IMR-90 (cell line): ENCODE results near the gene IER3. TPM values are rescaled to one million over a fixed set of nuclear protein-coding genes. Genes with fewer than 3 reads are reported as not detected.

Source experiments
- ATAC-seq: fragments of 200-7000 bp; cut with Tn5 transposase; 2 replicates; pipeline ENCODE4 v1.9.1; 2020; ENCODE audit warnings: low read depth, mild to moderate bottlenecking, moderate library complexity
- BruUV-seq: library from RNA; stranded (reverse); fragments of 400-500 nt; replicated peaks from 2 replicates; lab custom pipeline; 2021; lab: Mats Ljungman, UMichigan
- CTCF ChIA-PET: fragments of 300-600 bp; formaldehyde crosslinking; extraction: SDS; loops from one replicate; lab custom pipeline; 2021; ENCODE audit warnings: antibody characterized with exemption; lab: Yijun Ruan, JAX
- POLR2A ChIA-PET: fragments of 300-600 bp; sonication (Branson Sonifier 250); formaldehyde crosslinking; loops from one replicate; lab custom pipeline; 2022; ENCODE audit warnings: antibody characterized with exemption; ENCODE audit not compliant: unreplicated experiment; lab: Charles Lee
- DNase-seq: peaks from one replicate; pipeline ENCODE4 v3.0.0; 2013
- H2AFZ ChIP-seq: replicated peaks from 2 replicates; pipeline ENCODE3; 2013; ENCODE audit warnings: low read length, mild to moderate bottlenecking; ENCODE audit not compliant: poor library complexity
- H2AK5ac ChIP-seq: 2 replicates; pipeline ENCODE4 v1.6.1; 2013; ENCODE audit warnings: low read depth, low read length, inconsistent platforms
- H2AK9ac ChIP-seq: replicated peaks from 2 replicates; pipeline ENCODE3; 2013; ENCODE audit warnings: mild to moderate bottlenecking, low read depth, low read length, moderate library complexity; ENCODE audit not compliant: poor library complexity
- H2BK120ac ChIP-seq: 2 replicates; pipeline ENCODE4 v1.6.1; 2013; ENCODE audit warnings: low read depth, low read length, inconsistent platforms
- H2BK15ac ChIP-seq: 3 replicates; pipeline ENCODE4 v1.6.1; 2013; ENCODE audit warnings: low read depth, low read length, inconsistent platforms
- H2BK20ac ChIP-seq: 2 replicates; pipeline ENCODE4 v1.6.1; 2013; ENCODE audit warnings: low read depth, mild to moderate bottlenecking, inconsistent platforms, low read length, moderate library complexity
- H2BK5ac ChIP-seq: 2 replicates; pipeline ENCODE4 v1.6.1; 2013; ENCODE audit warnings: mild to moderate bottlenecking, low read depth, low read length, inconsistent platforms; ENCODE audit not compliant: poor library complexity, severe bottlenecking
- H3K14ac ChIP-seq: replicated peaks from 2 replicates; pipeline ENCODE4 v1.6.1; 2013; ENCODE audit warnings: low read depth, low read length, inconsistent platforms
- H3K18ac ChIP-seq: 2 replicates; pipeline ENCODE4 v1.6.1; 2013; ENCODE audit warnings: low read depth, low read length, control low read depth
- H3K23ac ChIP-seq: 2 replicates; pipeline ENCODE4 v1.6.1; 2013; ENCODE audit warnings: low read depth, low read length, inconsistent platforms
- H3K27ac ChIP-seq: 2 replicates; pipeline ENCODE4 v1.5.1; 2013; ENCODE audit warnings: mild to moderate bottlenecking, control low read depth, low read length; ENCODE audit not compliant: insufficient read depth
- H3K27me3 ChIP-seq: 2 replicates; pipeline ENCODE4 v1.6.1; 2013; ENCODE audit warnings: low read length; ENCODE audit not compliant: control insufficient read depth, insufficient read depth
- H3K36me3 ChIP-seq: 2 replicates; pipeline ENCODE4 v1.6.1; 2013; ENCODE audit warnings: low read length, mixed read lengths; ENCODE audit not compliant: control insufficient read depth, insufficient read depth
- H3K4ac ChIP-seq: 2 replicates; pipeline ENCODE4 v1.6.1; 2013; ENCODE audit warnings: low read depth, low read length, inconsistent platforms
- H3K4me1 ChIP-seq: 2 replicates; pipeline ENCODE4 v1.6.1; 2013; ENCODE audit warnings: low read length, mixed read lengths; ENCODE audit not compliant: control insufficient read depth, insufficient read depth
- H3K4me2 ChIP-seq: 2 replicates; pipeline ENCODE4 v1.6.1; 2013; ENCODE audit warnings: low read depth, mild to moderate bottlenecking, control low read depth, low read length, moderate library complexity
- H3K4me3 ChIP-seq: 2 replicates; pipeline ENCODE4 v1.5.1; 2013; ENCODE audit warnings: low read depth, mild to moderate bottlenecking, control low read depth, low read length, moderate library complexity; ENCODE audit not compliant: insufficient read depth
- H3K56ac ChIP-seq: 2 replicates; pipeline ENCODE4 v1.6.1; 2013; ENCODE audit warnings: low read length, inconsistent platforms; ENCODE audit not compliant: insufficient read depth; ENCODE audit errors: extremely low read depth
- H3K79me1 ChIP-seq, 2 experiments: 2 replicates each; pipeline ENCODE4 v1.6.1; 2013; ENCODE audit warnings: low read length in 2 of 2, inconsistent platforms in 1 of 2, low read depth in 1 of 2
- H3K9ac ChIP-seq: 2 replicates; pipeline ENCODE4 v1.6.1; 2013; ENCODE audit warnings: low read depth, low read length, control low read depth
- H3K9me1 ChIP-seq: 2 replicates; pipeline ENCODE4 v1.6.1; 2013; ENCODE audit warnings: low read length, inconsistent platforms; ENCODE audit not compliant: insufficient read depth
- H3K9me3 ChIP-seq: 2 replicates; pipeline ENCODE4 v1.6.1; 2013; ENCODE audit warnings: low read length; ENCODE audit not compliant: control insufficient read depth, insufficient read depth
- H4K20me1 ChIP-seq: 2 replicates; pipeline ENCODE4 v1.6.1; 2013; ENCODE audit warnings: low read length, inconsistent platforms; ENCODE audit not compliant: insufficient read depth
- H4K5ac ChIP-seq: 2 replicates; pipeline ENCODE4 v1.6.1; 2013; ENCODE audit warnings: mild to moderate bottlenecking, low read depth, low read length, control low read depth
- H4K8ac ChIP-seq, 2 experiments: 2 replicates each; pipeline ENCODE4 v1.6.1; 2013; ENCODE audit warnings: low read depth in 2 of 2, low read length in 2 of 2, control low read depth in 1 of 2, inconsistent platforms in 1 of 2
- H4K91ac ChIP-seq: 2 replicates; pipeline ENCODE4 v1.6.1; 2013; ENCODE audit warnings: low read depth, low read length, inconsistent platforms; ENCODE audit not compliant: insufficient read depth
- CEBPB ChIP-seq: IDR thresholded peaks from 2 replicates; pipeline ENCODE4 v1.6.1; 2012; ENCODE audit warnings: low read depth, low read length, improper control_type of control experiment
- MAFK ChIP-seq: IDR thresholded peaks from 2 replicates; pipeline ENCODE4 v1.6.1; 2012; ENCODE audit warnings: low read depth, low read length, improper control_type of control experiment
- MAZ ChIP-seq: IDR thresholded peaks from 2 replicates; pipeline ENCODE4 v1.6.1; 2012; ENCODE audit warnings: low read depth, mild to moderate bottlenecking, low read length, improper control_type of control experiment, moderate library complexity, borderline replicate concordance
- MXI1 ChIP-seq: IDR thresholded peaks from 2 replicates; pipeline ENCODE4 v1.6.1; 2012; ENCODE audit warnings: low read depth, mild to moderate bottlenecking, low read length, moderate library complexity, borderline replicate concordance
- POLR2A ChIP-seq: IDR thresholded peaks from 2 replicates; pipeline ENCODE4 v1.6.1; 2012; ENCODE audit warnings: mild to moderate bottlenecking, low read depth, low read length
- WGBS, 2 experiments: methylation state at CpG; one replicate each; pipeline versions ENCODE4 v1.1.5 to v1.1.7; 2013; ENCODE audit warnings: missing lambda C conversion rate in 2 of 2; ENCODE audit not compliant: insufficient read length in 1 of 2; ENCODE audit errors: extremely low coverage in 2 of 2; 5-methylcytosine and 5-hydroxymethylcytosine counted together
- dilution Hi-C: fragments of 300-500 bp; cut with HindIII; formaldehyde crosslinking; loops from one replicate; pipeline ENCODE4 v1.14.3; 2018; ENCODE audit warnings: low sequenced_read_pairs; ENCODE audit not compliant: unreplicated experiment
- in situ Hi-C: fragments of 300-500 bp; cut with MboI; formaldehyde crosslinking; loops from 3 replicates; pipeline ENCODE4 v1.14.3; 2019; ENCODE audit warnings: low sequenced_read_pairs, inconsistent platforms, mixed read lengths
- intact Hi-C: fragments of 100-400 bp; cut with micrococcal nuclease; formaldehyde crosslinking; loops from 2 replicates; pipeline ENCODE4 v1.10.0; 2022
- polyA plus RNA-seq, 3 experiments: library from polyadenylated mRNA; depleted of rRNA; stranded (reverse); fragments of >200 nt; gene quantifications; 2 replicates each; pipeline ENCODE4 v1.2.3, GENCODE V29; 2012; ENCODE audit warnings: low replicate concordance in 1 of 3
- total RNA-seq: library from RNA; depleted of rRNA; stranded (reverse); fragments of >200 nt; gene quantifications from 2 replicates; pipeline ENCODE4 v1.2.3, GENCODE V29; 2012

IER3 gene
- total and polyA plus RNA-seq, 2 of the 4 experiments (the other 2 are of a cell fraction): 38.4 to 159 TPM

- peak overlapping the region; percentile 0; the same call in 1 of the 2 replicates for H3K27ac ChIP-seq
- ATAC-seq: peak; percentile 27
- H4K20me1 ChIP-seq: peaks cover 62% of the 10 kb centered on the region
These were observed 18.4 kb downstream of the IER3 start for GRCh38 chr6:30725713-30726505.

More at GRCh38 chr6:30725713-30726505, 18.4 kb downstream of the IER3 start:
- H3K14ac ChIP-seq: peak overlapping the region; percentile 8; the same call in 1 of the 2 replicates
- peaks cover 2% of the 10 kb centered on the region for H3K4me1 ChIP-seq
- peak overlapping the region; percentile 14; the same call in 1 of the 2 replicates for H3K23ac ChIP-seq
- no peaks in the 10 kb centered on the region for H3K9me3 ChIP-seq
- peaks cover 64% of the 10 kb centered on the region for H3K36me3 ChIP-seq
- H4K5ac ChIP-seq: no peak overlapping the region
- H3K27me3 ChIP-seq: no peaks in the 10 kb centered on the region
- peak overlapping the region; percentile 68 for H2AFZ ChIP-seq
- no peak overlapping the region for H2BK20ac ChIP-seq
- H3K18ac ChIP-seq: no peak overlapping the region
- TF ChIP-seq MAZ (no peak), POLR2A (peak; percentile 10; the same call in 1 of the 2 replicates), CEBPB (no peak), MXI1 (no peak), MAFK (no peak)
- ChIA-PET CTCF (interaction anchor here (1.2 kb wide), 1 partner anchor 244 kb away, joined by 3 read pairs; no protein-coding TSS in a partner anchor), POLR2A (interaction anchor here (0.6 kb wide), 2 partner anchors 38 to 361 kb away, joined by 3 read pairs; no protein-coding TSS in a partner anchor)
- H4K91ac ChIP-seq: no peak overlapping the region
- peak overlapping the region; percentile 22 for H2BK5ac ChIP-seq
- BruUV-seq: no TSS peak
- H3K79me1 ChIP-seq: peaks cover 23 to 36% of the 10 kb centered on the region in 2 experiments
- peak overlapping the region in 1 of 2 experiments; percentile 20; a peak in 1 of 4 replicates for H4K8ac ChIP-seq
- intact Hi-C loops (no loop called here), dilution Hi-C loops (no loop called here), in situ Hi-C loops (no loop called here)
- H3K56ac ChIP-seq: no peak overlapping the region
- peak overlapping the region; percentile 54; the same call in 1 of the 2 replicates for H2AK5ac ChIP-seq
- H3K4ac ChIP-seq: peak overlapping the region; percentile 14
- H2BK120ac ChIP-seq: no peak overlapping the region; the same call in 1 of the 2 replicates
- H3K9me1 ChIP-seq: peaks cover 6% of the 10 kb centered on the region; the same call in 1 of the 2 replicates
- peak overlapping the region; percentile 53 for H2AK9ac ChIP-seq
- 40% methylated on average over 1 of the region's 3 CpGs; no CpG with 5 or more reads in 1 of the 2 experiments for WGBS, 2 experiments
- no peak overlapping the region for H2BK15ac ChIP-seq
- peak; percentile 68 for DNase-seq
- H3K4me3 ChIP-seq: no peak overlapping the region
- H3K9ac ChIP-seq: no peak overlapping the region
- no peak overlapping the region for H3K4me2 ChIP-seq
